HCT116 (cell line): ENCODE results near the gene NUB1. TPM values are rescaled to one million over a fixed set of nuclear protein-coding genes. Genes with fewer than 3 reads are reported as not detected.

Experiments used
- ATAC-seq: fragments of 200-7000 bp; cut with Tn5 transposase; 2 replicates; pipeline ENCODE4 v1.9.1; 2020; ENCODE audit warnings: mild to moderate bottlenecking, moderate library complexity
- BruUV-seq: library from RNA; stranded (reverse); fragments of 400-500 nt; replicated peaks from 2 replicates; lab custom pipeline; 2021; lab: Mats Ljungman, UMichigan
- CTCF ChIA-PET: fragments of 300-600 bp; sonication (Branson Sonifier 250); formaldehyde crosslinking; loops from one replicate; lab custom pipeline; 2021; ENCODE audit warnings: antibody characterized with exemption; lab: Charles Lee
- POLR2A ChIA-PET: fragments of 300-600, 350-600 bp; sonication (Branson Sonifier 250); formaldehyde crosslinking; loops from one replicate; lab custom pipeline; 2021; ENCODE audit warnings: antibody characterized with exemption; lab: Charles Lee
- RAD21 ChIA-PET, 2 experiments: fragments of 300-600 bp; sonication (Branson Sonifier 250); formaldehyde crosslinking; loops; one replicate each; lab custom pipeline; 2023; ENCODE audit warnings: low total read pairs in 2 of 2; ENCODE audit not compliant: uncharacterized antibody in 2 of 2, unreplicated experiment in 2 of 2, low non-redundant PET in 1 of 2; lab: Charles Lee
- DNase-seq: peaks from one replicate; pipeline ENCODE4 v3.0.0-alpha.2; 2010; ENCODE audit warnings: low read depth, low spot score
- H2AFZ ChIP-seq: fragments of 200-600 bp; shearing (Covaris generic), sonication (generic); 2 replicates; pipeline ENCODE4 v1.6.1; 2017; ENCODE audit warnings: low read depth, mixed run types, mixed read lengths, antibody characterized with exemption, low read length; ENCODE audit not compliant: poor library complexity, severe bottlenecking
- H3K27ac ChIP-seq: 2 replicates; pipeline ENCODE4 v1.5.1; 2012; ENCODE audit warnings: low read depth, low read length
- H3K27me3 ChIP-seq: fragments of 200-600 bp; sonication (generic); 2 replicates; pipeline ENCODE4 v1.6.1; 2016; ENCODE audit warnings: mixed run types, low read length, mixed read lengths; ENCODE audit not compliant: insufficient read depth
- H3K36me3 ChIP-seq, 2 experiments: fragments of 200-500 bp in 1 of 2; fragments of 200-600 bp in 1 of 2; sonication (Bioruptor generic) in 1 of 2; sonication (generic) in 1 of 2; 2 replicates each; pipeline versions ENCODE4 v1.5.1 to v1.6.1; 2014 to 2016; ENCODE audit warnings: low read length in 2 of 2, inconsistent platforms in 1 of 2, mixed read lengths in 1 of 2, mixed run types in 1 of 2; ENCODE audit not compliant: insufficient read depth in 2 of 2, control insufficient read depth in 1 of 2
- H3K4me1 ChIP-seq, 2 experiments: fragments of 200-600 bp in 1 of 2; sonication (generic) in 1 of 2; 2 replicates each; pipeline versions ENCODE4 v1.5.1 to v1.6.1; 2012 to 2017; ENCODE audit warnings: low read length in 2 of 2, inconsistent platforms in 1 of 2, mild to moderate bottlenecking in 1 of 2, mixed read lengths in 1 of 2, mixed run types in 1 of 2, moderate library complexity in 1 of 2; ENCODE audit not compliant: insufficient read depth in 2 of 2, control insufficient read depth in 1 of 2
- H3K4me2 ChIP-seq: fragments of 200-600 bp; sonication (generic); 2 replicates; pipeline ENCODE4 v1.6.1; 2017; ENCODE audit warnings: mixed run types, low read length, mixed read lengths
- H3K4me3 ChIP-seq, 2 experiments: fragments of 200-600 bp in 1 of 2; sonication (generic) in 1 of 2; replicated peaks in 1 of 2; 2 replicates each; pipeline ENCODE4 v1.5.1; 2011 to 2016; ENCODE audit warnings: low read length in 2 of 2, control low read depth in 1 of 2, low read depth in 1 of 2, mild to moderate bottlenecking in 1 of 2, mixed read lengths in 1 of 2, mixed run types in 1 of 2
- H3K79me2 ChIP-seq: fragments of 200-600 bp; sonication (generic); 2 replicates; pipeline ENCODE4 v1.6.1; 2017; ENCODE audit warnings: mild to moderate bottlenecking, mixed run types, low read length, moderate library complexity, mixed read lengths; ENCODE audit not compliant: insufficient read depth
- H3K9ac ChIP-seq: fragments of 200-600 bp; sonication (generic); 2 replicates; pipeline ENCODE4 v1.6.1; 2016; ENCODE audit warnings: low read length, mixed read lengths
- H3K9me2 ChIP-seq: fragments of 200-600 bp; sonication (generic), shearing (Covaris generic); 2 replicates; pipeline ENCODE4 v1.6.1; 2017; ENCODE audit warnings: mixed run types, mild to moderate bottlenecking, moderate library complexity; ENCODE audit not compliant: insufficient read depth
- H3K9me3 ChIP-seq, 2 experiments: fragments of 200-500 bp in 1 of 2; fragments of 200-600 bp in 1 of 2; sonication (Bioruptor generic) in 1 of 2; sonication (generic) in 1 of 2; 2 replicates each; pipeline ENCODE4 v1.6.1; 2014 to 2017; ENCODE audit warnings: low read length in 2 of 2, mixed read lengths in 2 of 2, inconsistent platforms in 1 of 2, low read depth in 1 of 2, mild to moderate bottlenecking in 1 of 2, mixed run types in 1 of 2, moderate library complexity in 1 of 2; ENCODE audit not compliant: control insufficient read depth in 1 of 2, insufficient read depth in 1 of 2
- H4K20me1 ChIP-seq: fragments of 200-600 bp; sonication (generic), shearing (Covaris generic); 2 replicates; pipeline ENCODE4 v1.6.1; 2017; ENCODE audit warnings: mixed run types, mild to moderate bottlenecking, moderate library complexity; ENCODE audit not compliant: insufficient read depth
- CEBPB ChIP-seq: IDR thresholded peaks from 2 replicates; pipeline ENCODE4 v1.6.1; 2012; ENCODE audit warnings: low read depth
- EZH2 ChIP-seq: fragments of 200-600 bp; sonication (generic); IDR thresholded peaks from 2 replicates; pipeline ENCODE4 v1.6.1; 2017; ENCODE audit warnings: antibody characterized with exemption, mixed run types
- FOSL1 ChIP-seq: IDR thresholded peaks from 2 replicates; pipeline ENCODE4 v1.6.1; 2012; ENCODE audit warnings: low read depth
- JUND ChIP-seq: IDR thresholded peaks from 2 replicates; pipeline ENCODE4 v1.6.1; 2012
- POLR2A ChIP-seq: IDR thresholded peaks from 2 replicates; pipeline ENCODE4 v1.7.0; 2011; ENCODE audit warnings: borderline replicate concordance; ENCODE audit not compliant: insufficient read depth, insufficient read length; ENCODE audit errors: extremely low read depth
- POLR2AphosphoS5 ChIP-seq: IDR thresholded peaks from 2 replicates; pipeline ENCODE4 v1.6.1; 2011; ENCODE audit warnings: mild to moderate bottlenecking, low read depth, low read length, moderate library complexity
- SIN3A ChIP-seq: IDR thresholded peaks from 2 replicates; pipeline ENCODE4 v1.6.1; 2012; ENCODE audit warnings: low read depth
- SP1 ChIP-seq: IDR thresholded peaks from 2 replicates; pipeline ENCODE4 v1.6.1; 2012; ENCODE audit warnings: low read depth
- TCF7L2 ChIP-seq: IDR thresholded peaks from 2 replicates; pipeline ENCODE4 v1.7.0; 2011; ENCODE audit warnings: borderline replicate concordance, inconsistent platforms; ENCODE audit not compliant: insufficient read depth, insufficient read length; ENCODE audit errors: extremely low read depth
- YY1 ChIP-seq: IDR thresholded peaks from 2 replicates; pipeline ENCODE4 v1.6.1; 2011; ENCODE audit warnings: low read length, low read depth, moderate library complexity, mild to moderate bottlenecking; ENCODE audit not compliant: insufficient replicate concordance; ENCODE audit errors: extremely low read depth
- intact Hi-C: fragments of 100-400 bp; cut with micrococcal nuclease; formaldehyde crosslinking; loops from 2 replicates; pipeline ENCODE4 v1.10.0; 2022
- total RNA-seq: library from RNA; stranded (reverse); gene quantifications from one replicate; pipeline ENCODE4 v1.2.1, GENCODE V29; 2021; ENCODE audit not compliant: unreplicated experiment
- TF ChIP-seq, protein P1 (sequence below): IDR thresholded peaks from 2 replicates; pipeline ENCODE4 v1.6.1; 2011; ENCODE audit warnings: mild to moderate bottlenecking, low read length, moderate library complexity; ENCODE audit not compliant: insufficient replicate concordance; ENCODE audit errors: extremely low read depth
- TF ChIP-seq, protein P2 (sequence below), 3 experiments: fragments of 200-600 bp in 1 of 3; sonication (generic) in 1 of 3; IDR thresholded peaks in 2 of 3; conservative IDR thresholded peaks in 1 of 3; 2 replicates each; pipeline ENCODE4 v1.5.1; 2012 to 2017; ENCODE audit warnings: low read depth in 2 of 3, low read length in 2 of 3, antibody characterized with exemption in 1 of 3, borderline replicate concordance in 1 of 3, control low read depth in 1 of 3, mild to moderate bottlenecking in 1 of 3, mixed read lengths in 1 of 3, mixed run types in 1 of 3, moderate library complexity in 1 of 3; ENCODE audit not compliant: insufficient read depth in 1 of 3
- TF ChIP-seq, protein P3 (sequence below): IDR thresholded peaks from 2 replicates; pipeline ENCODE4 v1.6.1; 2012

Gene NUB1
- total RNA-seq, 1 experiment from 2014 or later = 44.0 TPM

DNA sequence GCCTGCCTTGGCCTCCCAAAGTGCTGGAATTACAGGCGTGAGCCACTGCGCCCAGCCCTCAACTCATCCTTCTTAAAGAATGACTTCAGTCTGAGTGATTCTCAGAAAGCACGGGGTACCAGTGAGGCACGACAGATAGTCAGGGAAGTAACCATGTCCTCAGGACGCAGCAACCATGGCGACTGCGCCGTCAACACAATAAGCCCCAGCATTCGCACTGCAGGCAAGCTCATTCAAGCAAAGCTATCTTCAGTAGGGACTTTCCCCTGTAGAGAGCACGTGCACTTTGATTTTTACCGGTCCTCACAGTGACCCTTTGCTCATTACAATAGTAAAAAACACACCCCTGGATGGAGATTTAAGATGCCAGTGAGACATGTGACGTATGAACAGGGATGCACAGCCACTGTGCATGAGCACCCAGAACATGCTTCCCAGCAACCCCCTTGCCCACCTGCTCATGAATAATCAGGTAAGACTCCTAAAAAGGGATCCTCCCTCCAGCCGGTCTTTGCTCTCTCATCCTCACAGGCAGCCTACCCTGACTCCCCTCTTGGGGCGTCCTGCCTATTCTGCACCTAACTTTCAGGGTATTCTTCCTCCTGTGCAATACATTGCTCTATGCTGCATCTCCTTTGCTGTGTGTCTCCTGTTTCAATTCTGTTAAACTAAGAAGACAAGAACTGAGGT lies 59.2 kb downstream of the NUB1 start:
- H3K4me1 ChIP-seq = peaks cover 29 to 37% of the 10 kb centered on the region in 2 experiments
- no peaks in the 10 kb centered on the region for H3K36me3 ChIP-seq
- POLR2A ChIA-PET = no interaction called here
- no peaks in the 10 kb centered on the region for H3K79me2 ChIP-seq
- H3K4me2 ChIP-seq = no peak overlapping the region
- intact Hi-C loops = no loop called here
- RAD21 ChIA-PET = no interaction called here
- no peak overlapping the region for H3K4me3 ChIP-seq
- H3K9me2 ChIP-seq = no peaks in the 10 kb centered on the region
- DNase-seq = no peak
- TF ChIP-seq SIN3A (no peak), TCF7L2 (no peak), SP1 (no peak), EZH2 (no peak), JUND (no peak), POLR2AphosphoS5 (no peak), CEBPB (no peak), FOSL1 (no peak), POLR2A (no peak), YY1 (no peak)
- TF ChIP-seq, protein P1, sequence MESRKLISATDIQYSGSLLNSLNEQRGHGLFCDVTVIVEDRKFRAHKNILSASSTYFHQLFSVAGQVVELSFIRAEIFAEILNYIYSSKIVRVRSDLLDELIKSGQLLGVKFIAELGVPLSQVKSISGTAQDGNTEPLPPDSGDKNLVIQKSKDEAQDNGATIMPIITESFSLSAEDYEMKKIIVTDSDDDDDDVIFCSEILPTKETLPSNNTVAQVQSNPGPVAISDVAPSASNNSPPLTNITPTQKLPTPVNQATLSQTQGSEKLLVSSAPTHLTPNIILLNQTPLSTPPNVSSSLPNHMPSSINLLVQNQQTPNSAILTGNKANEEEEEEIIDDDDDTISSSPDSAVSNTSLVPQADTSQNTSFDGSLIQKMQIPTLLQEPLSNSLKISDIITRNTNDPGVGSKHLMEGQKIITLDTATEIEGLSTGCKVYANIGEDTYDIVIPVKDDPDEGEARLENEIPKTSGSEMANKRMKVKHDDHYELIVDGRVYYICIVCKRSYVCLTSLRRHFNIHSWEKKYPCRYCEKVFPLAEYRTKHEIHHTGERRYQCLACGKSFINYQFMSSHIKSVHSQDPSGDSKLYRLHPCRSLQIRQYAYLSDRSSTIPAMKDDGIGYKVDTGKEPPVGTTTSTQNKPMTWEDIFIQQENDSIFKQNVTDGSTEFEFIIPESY = no peak
- TF ChIP-seq, protein P2, sequence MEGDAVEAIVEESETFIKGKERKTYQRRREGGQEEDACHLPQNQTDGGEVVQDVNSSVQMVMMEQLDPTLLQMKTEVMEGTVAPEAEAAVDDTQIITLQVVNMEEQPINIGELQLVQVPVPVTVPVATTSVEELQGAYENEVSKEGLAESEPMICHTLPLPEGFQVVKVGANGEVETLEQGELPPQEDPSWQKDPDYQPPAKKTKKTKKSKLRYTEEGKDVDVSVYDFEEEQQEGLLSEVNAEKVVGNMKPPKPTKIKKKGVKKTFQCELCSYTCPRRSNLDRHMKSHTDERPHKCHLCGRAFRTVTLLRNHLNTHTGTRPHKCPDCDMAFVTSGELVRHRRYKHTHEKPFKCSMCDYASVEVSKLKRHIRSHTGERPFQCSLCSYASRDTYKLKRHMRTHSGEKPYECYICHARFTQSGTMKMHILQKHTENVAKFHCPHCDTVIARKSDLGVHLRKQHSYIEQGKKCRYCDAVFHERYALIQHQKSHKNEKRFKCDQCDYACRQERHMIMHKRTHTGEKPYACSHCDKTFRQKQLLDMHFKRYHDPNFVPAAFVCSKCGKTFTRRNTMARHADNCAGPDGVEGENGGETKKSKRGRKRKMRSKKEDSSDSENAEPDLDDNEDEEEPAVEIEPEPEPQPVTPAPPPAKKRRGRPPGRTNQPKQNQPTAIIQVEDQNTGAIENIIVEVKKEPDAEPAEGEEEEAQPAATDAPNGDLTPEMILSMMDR (IDR thresholded peaks at IDR 0.05 in 2 of 3, conservative IDR thresholded peaks at IDR 0.05 in 1 of 3; ENCODE audit: borderline replicate concordance in 1 of 3, insufficient read depth in 1 of 3, low read depth in 2 of 3, low read length in 2 of 3) = no peak
- TF ChIP-seq, protein P3, sequence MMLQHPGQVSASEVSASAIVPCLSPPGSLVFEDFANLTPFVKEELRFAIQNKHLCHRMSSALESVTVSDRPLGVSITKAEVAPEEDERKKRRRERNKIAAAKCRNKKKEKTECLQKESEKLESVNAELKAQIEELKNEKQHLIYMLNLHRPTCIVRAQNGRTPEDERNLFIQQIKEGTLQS = no peak
- TF ChIP-seq, all 23 proteins: peak for 0
- Histone ChIP-seq H3K9ac (no peak overlapping the region), H3K27ac (no peak overlapping the region), H2AFZ (no peak overlapping the region), H3K9me3 (no peaks in the 10 kb centered on the region), H3K27me3 (no peaks in the 10 kb centered on the region), H4K20me1 (no peaks in the 10 kb centered on the region)
- BruUV-seq = no TSS peak
- ATAC-seq = no peak
- CTCF ChIA-PET = no interaction called here
